ENCODE results near the gene COL9A3.

COL9A3 gene

GRCh38 chr20:62802026-62802712, 14.7 kb upstream of the COL9A3 start:
- H3K4me3 ChIP-seq (ENCODE audit: low read length), result no peak overlapping the region
- DNase-seq (ENCODE audit: low read depth), result no peak
- no peak for TF ChIP-seq CTCF (IDR thresholded peaks at IDR 0.05; ENCODE audit: insufficient read depth, low read depth, low read length, missing control alignments)

- no peak overlapping the region for H3K4me3 ChIP-seq (ENCODE audit: low read length)
- TF ChIP-seq CTCF (IDR thresholded peaks at IDR 0.05; ENCODE audit: insufficient read depth, low read depth, low read length, missing control alignments), result no peak
- DNase-seq (ENCODE audit: low read depth), result no peak
These were observed 12.7 kb upstream of the COL9A3 start for GRCh38 chr20:62804021-62804626.

DNA sequence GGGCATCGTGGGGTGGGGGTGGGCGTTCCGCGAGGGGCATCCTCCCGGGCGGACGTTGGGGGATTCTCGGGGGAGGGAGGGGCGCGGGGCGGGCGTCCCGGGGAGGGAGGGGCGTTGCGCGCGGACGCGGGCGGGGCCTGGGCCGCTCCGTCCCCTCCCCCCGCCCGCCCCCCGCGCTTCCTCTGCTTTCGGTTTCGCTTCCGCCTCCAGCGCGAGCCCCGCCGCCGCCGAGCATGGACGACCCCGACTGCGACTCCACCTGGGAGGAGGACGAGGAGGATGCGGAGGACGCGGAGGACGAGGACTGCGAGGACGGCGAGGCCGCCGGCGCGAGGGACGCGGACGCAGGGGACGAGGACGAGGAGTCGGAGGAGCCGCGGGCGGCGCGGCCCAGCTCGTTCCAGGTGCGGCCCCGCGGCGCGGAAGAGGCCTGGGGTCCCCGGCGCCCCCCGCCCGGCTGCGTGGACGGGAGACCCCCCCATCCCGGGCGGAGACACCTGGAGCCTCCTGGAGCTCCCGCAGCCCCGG, 12.2 kb upstream of the COL9A3 start, which contains the start of gene OGFR:
Gene OGFR, plus strand, starts transcription at position 209 of the 528 bp plus-strand sequence. Its CDS starts 25 bp downstream, at position 234.
- H3K4me3 ChIP-seq (ENCODE audit: low read length), result peak within 1 kb of the TSS; percentile 61
- no peak for TF ChIP-seq CTCF (IDR thresholded peaks at IDR 0.05; ENCODE audit: insufficient read depth, low read depth, low read length, missing control alignments)
- peak; percentile 51 for DNase-seq (ENCODE audit: low read depth)

GRCh38 chr20:62805155-62805710, 11.6 kb upstream of the COL9A3 start:
- H3K4me3 ChIP-seq (ENCODE audit: low read length), result peak overlapping the region; percentile 61
- DNase-seq (ENCODE audit: low read depth), result no peak
- TF ChIP-seq CTCF (IDR thresholded peaks at IDR 0.05; ENCODE audit: insufficient read depth, low read depth, low read length, missing control alignments), result no peak

GRCh38 chr20:62805711-62806382, 11.0 kb upstream of the COL9A3 start:
- DNase-seq (ENCODE audit: low read depth), result no peak
- H3K4me3 ChIP-seq (ENCODE audit: low read length), result peak overlapping the region; percentile 61
- no peak for TF ChIP-seq CTCF (IDR thresholded peaks at IDR 0.05; ENCODE audit: insufficient read depth, low read depth, low read length, missing control alignments)

GRCh38 chr20:62806383-62807050, 10.3 kb upstream of the COL9A3 start:
- H3K4me3 ChIP-seq (ENCODE audit: low read length), result no peak overlapping the region
- TF ChIP-seq CTCF (IDR thresholded peaks at IDR 0.05; ENCODE audit: insufficient read depth, low read depth, low read length, missing control alignments), result no peak
- DNase-seq (ENCODE audit: low read depth), result no peak
